Inflammatory macrophage treated with lipopolysaccharide for 1 hour (primary cell): ENCODE results near the gene KRT75.
A peak's percentile ranks its signal among the peaks of the same experiment; 100 is the strongest.

Experiments used
- DNase-seq, 2 donors: peaks; one replicate each; pipeline ENCODE4 v3.0.0-alpha.2; 2020 to 2022

KRT75 gene

GRCh38 chr12:52390739-52391617 is 43.2 kb downstream of the KRT75 start:
- peak in 1 of 2 donors; percentile 24 for DNase-seq

GRCh38 chr12:52389313-52390207 is 44.6 kb downstream of the KRT75 start:
- no peak for DNase-seq

GRCh38 chr12:52387859-52388258 is 46.3 kb downstream of the KRT75 start:
- no peak for DNase-seq

- no peak for DNase-seq
These were observed 48.9 kb downstream of the KRT75 start, which contains the start of gene KRT84 for GRCh38 chr12:52385226-52385702. KRT84 (minus strand) TSS chr12:52385652; CDS start chr12:52385585, 67 bp downstream.

- DNase-seq, result no peak
These were observed 50.8 kb downstream of the KRT75 start for GRCh38 chr12:52383331-52383730.

- no peak for DNase-seq
These were observed 51.3 kb downstream of the KRT75 start for GRCh38 chr12:52382854-52383253.

GRCh38 chr12:52381206-52381605 is 53.0 kb downstream of the KRT75 start:
- no peak for DNase-seq

- peak; percentile 9 to 23 for DNase-seq
These were observed 53.9 kb downstream of the KRT75 start for GRCh38 chr12:52380271-52380694.

- no peak for DNase-seq
These were observed 54.6 kb downstream of the KRT75 start for GRCh38 chr12:52379536-52379935.

- no peak for DNase-seq
These were observed 56.1 kb downstream of the KRT75 start for GRCh38 chr12:52378091-52378490.

GRCh38 chr12:52377266-52377665 is 56.9 kb downstream of the KRT75 start:
- DNase-seq, result no peak
